ENCODE results near the gene HECA.
"Not testable (repeated sequence)": the region's sequence is repeated elsewhere in the genome, so short reads cannot be mapped to it uniquely, and the experiment has no call there.

HECA gene

GRCh38 chr6:139126255-139126654, 8.6 kb upstream of the HECA start:
- no peak for DNase-seq
- peaks cover 27 to 53% of the 10 kb centered on the region in 2 donors for H3K4me1 Mint-ChIP-seq
- no peak overlapping the region for H3K4me3 Mint-ChIP-seq
- ATAC-seq (replicated peaks) = no peak
- peaks cover 4% of the 10 kb centered on the region in 2 donors for H3K36me3 Mint-ChIP-seq
- H3K9me3 Mint-ChIP-seq = peaks cover 0 to 3% of the 10 kb centered on the region in 2 donors
- H3K27ac Mint-ChIP-seq = peak overlapping the region; percentile 65
- no peaks in the 10 kb centered on the region for H3K27me3 Mint-ChIP-seq

GRCh38 chr6:139126931-139127330, 7.9 kb upstream of the HECA start:
- Mint-ChIP-seq H3K27me3 (no peaks in the 10 kb centered on the region), H3K36me3 (peaks cover 4% of the 10 kb centered on the region in 2 donors), H3K4me1 (peaks cover 32 to 60% of the 10 kb centered on the region in 2 donors), H3K4me3 (no peak overlapping the region), H3K9me3 (peaks cover 0 to 3% of the 10 kb centered on the region in 2 donors), H3K27ac (peak overlapping the region; percentile 38)
- DNase-seq (no peak), ATAC-seq (replicated peaks) (no peak)

DNA sequence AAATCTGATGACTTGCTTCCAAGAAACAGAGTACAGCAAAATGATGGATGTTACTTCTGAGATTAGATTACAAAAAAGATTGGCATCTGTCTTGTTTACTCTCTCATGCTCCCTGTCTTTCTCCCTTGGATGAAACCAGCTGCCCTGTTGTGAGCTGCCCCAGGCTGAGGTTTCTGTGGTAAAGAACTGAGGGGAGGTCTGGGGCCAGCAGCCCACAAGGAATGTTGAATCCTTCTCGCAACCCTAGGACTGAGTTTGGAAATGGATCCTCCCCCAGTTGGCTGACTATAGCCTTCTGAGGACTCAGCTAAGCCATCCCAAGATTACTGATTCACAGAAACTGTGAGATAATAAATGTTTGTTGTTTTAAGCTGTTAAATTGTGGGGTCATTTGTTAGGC, 5.6 kb upstream of the HECA start:
- Mint-ChIP-seq H3K4me1 (peaks cover 38 to 64% of the 10 kb centered on the region in 2 donors), H3K27me3 (no peaks in the 10 kb centered on the region), H3K9me3 (peaks cover 0 to 3% of the 10 kb centered on the region in 2 donors), H3K4me3 (no peak overlapping the region), H3K36me3 (peaks cover 2 to 4% of the 10 kb centered on the region in 2 donors), H3K27ac (peak overlapping the region; percentile 57)
- DNase-seq (no peak), ATAC-seq (replicated peaks) (no peak)

DNA sequence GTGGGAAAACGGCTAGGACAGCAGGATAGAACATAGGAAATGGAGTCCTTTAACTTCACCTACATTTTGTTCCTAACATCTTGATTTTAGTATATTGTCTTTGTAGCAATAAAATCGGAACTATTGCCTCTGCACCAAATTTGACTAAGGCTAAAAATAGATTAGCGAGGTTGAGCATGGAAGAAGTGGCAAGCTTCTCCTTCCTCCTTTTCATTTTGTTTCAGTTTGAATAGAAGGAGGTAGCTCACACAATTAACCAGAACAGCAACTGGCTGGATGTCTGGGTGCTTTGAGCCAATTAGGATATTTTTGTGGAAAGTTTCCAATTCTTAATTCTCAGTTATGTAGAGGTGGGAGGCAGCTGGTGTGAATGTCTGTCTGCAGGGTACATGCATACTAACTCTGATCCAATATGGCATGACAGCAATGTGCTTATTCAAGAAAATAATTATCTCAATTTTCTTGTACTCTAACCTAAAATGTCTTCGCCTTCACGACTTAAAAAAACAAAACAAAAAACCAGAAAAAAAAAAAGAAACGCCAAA, 3.1 kb upstream of the HECA start:
- DNase-seq = no peak
- peak overlapping the region; percentile 26 for H3K27ac Mint-ChIP-seq
- peak; percentile 10 to 25 for ATAC-seq (replicated peaks)
- peaks cover 8 to 14% of the 10 kb centered on the region in 2 donors for H3K36me3 Mint-ChIP-seq
- H3K4me3 Mint-ChIP-seq = peak overlapping the region; percentile 47 to 71
- peaks cover 34 to 61% of the 10 kb centered on the region in 2 donors for H3K4me1 Mint-ChIP-seq
- H3K9me3 Mint-ChIP-seq = peaks cover 0 to under 1% of the 10 kb centered on the region in 2 donors
- H3K27me3 Mint-ChIP-seq = no peaks in the 10 kb centered on the region

GRCh38 chr6:139133262-139134063, 1.4 kb upstream of the HECA start:
- peak; percentile 10 to 24 for ATAC-seq (replicated peaks)
- H3K27me3 Mint-ChIP-seq = no peaks in the 10 kb centered on the region
- H3K27ac Mint-ChIP-seq = peak overlapping the region; percentile 95
- H3K36me3 Mint-ChIP-seq = peaks cover 20 to 23% of the 10 kb centered on the region in 2 donors
- DNase-seq = peak; percentile 17
- peak overlapping the region; percentile 46 to 64 for H3K4me3 Mint-ChIP-seq
- peaks cover 44 to 76% of the 10 kb centered on the region in 2 donors for H3K4me1 Mint-ChIP-seq
- H3K9me3 Mint-ChIP-seq = no peaks in the 10 kb centered on the region

DNA sequence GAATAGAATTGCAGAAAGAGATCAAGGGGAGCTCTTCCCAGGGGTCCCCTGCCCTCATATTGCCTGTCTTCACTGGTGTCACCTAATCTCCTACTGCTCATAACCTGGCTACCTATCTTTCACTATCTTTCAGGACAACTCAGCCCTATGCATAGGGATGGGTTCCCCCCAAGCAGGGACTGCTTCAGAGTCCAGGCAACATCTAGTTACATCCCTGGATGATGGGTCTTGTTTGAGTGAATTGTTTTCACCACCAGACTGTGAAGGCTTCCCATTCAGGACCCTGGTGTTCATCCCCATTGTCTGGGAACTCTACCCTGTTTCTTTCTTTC, 850 bp upstream of the HECA start:
- H3K4me3 Mint-ChIP-seq = peak overlapping the region; percentile 46 to 64
- ATAC-seq (replicated peaks) (no peak), DNase-seq (no peak)
- no peaks in the 10 kb centered on the region for H3K9me3 Mint-ChIP-seq
- peak overlapping the region; percentile 95 for H3K27ac Mint-ChIP-seq
- H3K36me3 Mint-ChIP-seq = peaks cover 20 to 23% of the 10 kb centered on the region in 2 donors
- H3K4me1 Mint-ChIP-seq = peaks cover 45 to 81% of the 10 kb centered on the region in 2 donors
- no peaks in the 10 kb centered on the region for H3K27me3 Mint-ChIP-seq

- no peaks in the 10 kb centered on the region for H3K9me3 Mint-ChIP-seq
- H3K27ac Mint-ChIP-seq = peak overlapping the region; percentile 97
- H3K4me1 Mint-ChIP-seq = peaks cover 50 to 79% of the 10 kb centered on the region in 2 donors
- H3K27me3 Mint-ChIP-seq = no peaks in the 10 kb centered on the region
- DNase-seq = peak; percentile 46
- peaks cover 20 to 23% of the 10 kb centered on the region in 2 donors for H3K36me3 Mint-ChIP-seq
- peak; percentile 57 to 63 for ATAC-seq (replicated peaks)
- peak overlapping the region; percentile 81 to 94 for H3K4me3 Mint-ChIP-seq
These were observed 982 bp downstream of the HECA start for GRCh38 chr6:139135578-139136545.

- Mint-ChIP-seq H3K36me3 (peaks cover 22 to 29% of the 10 kb centered on the region in 2 donors), H3K27ac (peak overlapping the region; percentile 97), H3K4me1 (peaks cover 37 to 62% of the 10 kb centered on the region in 2 donors), H3K27me3 (no peaks in the 10 kb centered on the region), H3K9me3 (no peaks in the 10 kb centered on the region), H3K4me3 (peak overlapping the region; percentile 81 to 94)
- ATAC-seq (replicated peaks) (no peak), DNase-seq (no peak)
These were observed 2.8 kb downstream of the HECA start for GRCh38 chr6:139137706-139138105.

GRCh38 chr6:139140854-139141253, 6.0 kb downstream of the HECA start:
- H3K36me3 Mint-ChIP-seq = peaks cover 28 to 29% of the 10 kb centered on the region in 2 donors
- DNase-seq; ATAC-seq (replicated peaks); H3K9me3 Mint-ChIP-seq; H3K4me3 Mint-ChIP-seq; H3K27me3 Mint-ChIP-seq; H3K27ac Mint-ChIP-seq: not testable (repeated sequence)
- peaks cover 41 to 71% of the 10 kb centered on the region in 2 donors for H3K4me1 Mint-ChIP-seq

DNA sequence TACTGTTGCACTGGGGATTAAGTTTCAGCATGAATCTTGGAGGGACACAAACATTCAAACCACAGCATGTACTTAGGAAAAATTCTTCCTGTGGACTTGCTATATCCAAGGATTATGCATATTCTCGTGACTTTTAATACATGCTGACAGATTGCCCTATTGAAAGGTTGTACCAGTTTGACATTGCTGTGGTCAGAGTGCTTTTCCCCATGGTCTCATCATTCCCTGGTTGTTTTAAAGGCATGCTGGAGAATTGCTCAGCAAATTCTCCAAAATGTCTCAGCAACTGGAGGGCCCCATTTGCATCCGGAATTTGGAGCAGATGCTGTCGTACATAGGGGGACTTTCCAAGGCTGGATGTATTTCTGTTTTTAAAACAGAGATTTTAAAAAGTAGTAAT, 7.4 kb downstream of the HECA start:
- Mint-ChIP-seq H3K27ac (no peak overlapping the region), H3K9me3 (no peaks in the 10 kb centered on the region), H3K27me3 (no peaks in the 10 kb centered on the region), H3K4me1 (peaks cover 42 to 73% of the 10 kb centered on the region in 2 donors), H3K36me3 (peaks cover 16 to 20% of the 10 kb centered on the region in 2 donors), H3K4me3 (no peak overlapping the region)
- ATAC-seq (replicated peaks) = no peak
- no peak for DNase-seq

DNA sequence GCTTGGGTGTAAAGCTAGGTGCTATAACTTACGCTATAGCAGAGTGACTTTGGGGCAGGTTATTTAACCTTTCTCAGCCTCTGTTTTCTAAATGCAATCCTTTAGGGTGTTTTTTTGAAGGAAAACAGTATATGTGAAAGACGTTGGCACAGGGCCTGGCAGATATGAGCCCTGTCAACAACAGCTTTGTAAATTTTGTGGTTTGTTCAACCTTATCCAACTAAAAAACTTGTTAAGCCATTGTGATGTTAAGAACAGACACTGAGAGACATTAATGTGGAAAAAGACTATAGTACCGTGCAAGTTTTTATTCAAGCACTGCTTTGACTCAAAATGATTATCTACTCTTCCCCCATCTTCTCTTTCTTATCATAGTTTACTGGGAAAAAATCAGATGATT, 8.2 kb downstream of the HECA start:
- DNase-seq (no peak), ATAC-seq (replicated peaks) (no peak)
- Mint-ChIP-seq H3K36me3 (peaks cover 8 to 14% of the 10 kb centered on the region in 2 donors), H3K27me3 (no peaks in the 10 kb centered on the region), H3K9me3 (no peaks in the 10 kb centered on the region), H3K27ac (peak overlapping the region; percentile 32), H3K4me3 (no peak overlapping the region), H3K4me1 (peaks cover 44 to 73% of the 10 kb centered on the region in 2 donors)

DNA sequence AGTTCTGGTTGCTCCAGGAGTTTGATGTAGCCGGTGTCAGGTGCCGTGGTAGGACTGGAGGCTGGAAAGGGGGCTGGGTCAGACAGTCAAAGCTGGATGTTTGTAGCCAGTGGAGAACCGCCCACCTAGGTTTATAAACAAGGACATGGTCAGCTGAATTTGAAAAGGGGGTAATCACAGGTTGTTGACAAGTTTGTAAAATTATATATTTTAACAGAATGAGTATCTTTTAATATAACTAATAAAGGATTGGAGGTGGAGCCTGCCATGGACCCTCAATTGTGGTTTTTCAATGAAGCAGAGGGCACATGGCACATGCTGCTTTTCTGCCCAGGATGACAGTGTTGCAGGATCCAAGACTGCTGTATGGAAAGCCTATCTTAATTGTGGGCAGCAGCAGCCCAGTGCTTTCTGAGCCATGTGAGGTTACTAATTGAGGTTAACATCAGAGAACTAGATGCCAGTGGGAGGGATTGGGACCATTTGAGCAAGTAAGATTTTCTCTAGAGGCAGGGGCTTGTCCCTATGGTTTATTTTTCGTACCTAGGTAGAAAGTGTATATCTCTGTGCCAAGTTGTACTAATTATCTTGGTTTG, 9.7 kb downstream of the HECA start:
- Mint-ChIP-seq H3K4me3 (peak overlapping the region in 1 of 2 donors; percentile 11), H3K36me3 (peaks cover 11 to 17% of the 10 kb centered on the region in 2 donors), H3K9me3 (no peaks in the 10 kb centered on the region), H3K4me1 (peaks cover 45 to 73% of the 10 kb centered on the region in 2 donors), H3K27ac (peak overlapping the region; percentile 57), H3K27me3 (no peaks in the 10 kb centered on the region)
- DNase-seq = no peak
- ATAC-seq (replicated peaks) = peak; percentile 47 to 50

- Mint-ChIP-seq H3K4me3 (peak overlapping the region in 1 of 2 donors; percentile 14), H3K36me3 (peaks cover 12 to 17% of the 10 kb centered on the region in 2 donors), H3K27me3 (no peaks in the 10 kb centered on the region), H3K27ac (peak overlapping the region; percentile 62), H3K4me1 (peaks cover 46 to 79% of the 10 kb centered on the region in 2 donors), H3K9me3 (no peaks in the 10 kb centered on the region)
- ATAC-seq (replicated peaks) = no peak
- DNase-seq = no peak
These were observed 10.8 kb downstream of the HECA start for GRCh38 chr6:139145661-139146060.

Measured in stimulated activated naive B cell treated with anti-CD40 and anti-IgM and Interleukin-4, amounts not matched to agents 10 μg/mL and 1 μg/mL and 100 μg/mL, for 72 hours (primary cell).